ENCODE measurements around the gene SLC24A3.

DNA sequence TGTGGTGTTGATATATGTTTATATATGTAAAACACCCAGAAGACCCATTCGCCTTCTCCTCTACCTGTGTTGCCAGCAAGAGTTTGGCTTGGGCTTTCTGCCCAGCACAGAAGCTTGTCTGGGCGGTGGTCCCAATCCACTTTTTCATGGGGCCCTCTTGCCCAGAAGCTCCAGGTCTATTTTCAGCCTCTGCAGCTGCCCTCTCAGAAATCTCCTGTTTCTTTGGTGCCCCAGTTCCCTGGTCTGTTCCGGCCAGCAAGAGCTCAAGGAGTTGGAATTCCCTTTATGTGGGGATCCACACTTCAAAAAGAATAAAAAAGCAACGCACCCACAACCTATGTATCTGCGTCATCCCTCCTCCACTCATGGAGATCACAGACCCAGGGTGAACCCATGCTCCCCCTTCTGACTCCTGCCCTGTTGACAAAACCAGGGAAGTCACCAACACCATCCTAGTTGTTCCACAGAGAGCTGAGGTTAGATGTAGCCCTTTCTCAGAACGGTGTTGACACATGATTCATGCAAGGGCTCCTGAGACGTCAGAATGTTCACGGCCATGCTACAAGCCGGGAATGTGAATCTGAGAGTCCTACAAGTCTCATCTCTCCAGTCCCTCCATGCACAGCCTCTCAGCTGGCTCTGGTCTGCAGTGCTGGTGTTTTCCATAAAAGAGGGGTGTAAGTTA lies 388.8 kb downstream of the SLC24A3 start:
- TF ChIP-seq, protein P1, sequence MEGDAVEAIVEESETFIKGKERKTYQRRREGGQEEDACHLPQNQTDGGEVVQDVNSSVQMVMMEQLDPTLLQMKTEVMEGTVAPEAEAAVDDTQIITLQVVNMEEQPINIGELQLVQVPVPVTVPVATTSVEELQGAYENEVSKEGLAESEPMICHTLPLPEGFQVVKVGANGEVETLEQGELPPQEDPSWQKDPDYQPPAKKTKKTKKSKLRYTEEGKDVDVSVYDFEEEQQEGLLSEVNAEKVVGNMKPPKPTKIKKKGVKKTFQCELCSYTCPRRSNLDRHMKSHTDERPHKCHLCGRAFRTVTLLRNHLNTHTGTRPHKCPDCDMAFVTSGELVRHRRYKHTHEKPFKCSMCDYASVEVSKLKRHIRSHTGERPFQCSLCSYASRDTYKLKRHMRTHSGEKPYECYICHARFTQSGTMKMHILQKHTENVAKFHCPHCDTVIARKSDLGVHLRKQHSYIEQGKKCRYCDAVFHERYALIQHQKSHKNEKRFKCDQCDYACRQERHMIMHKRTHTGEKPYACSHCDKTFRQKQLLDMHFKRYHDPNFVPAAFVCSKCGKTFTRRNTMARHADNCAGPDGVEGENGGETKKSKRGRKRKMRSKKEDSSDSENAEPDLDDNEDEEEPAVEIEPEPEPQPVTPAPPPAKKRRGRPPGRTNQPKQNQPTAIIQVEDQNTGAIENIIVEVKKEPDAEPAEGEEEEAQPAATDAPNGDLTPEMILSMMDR (IDR thresholded peaks at IDR 0.05; ENCODE audit: insufficient read depth, low read depth, low read length), result no peak
- no peak for TF ChIP-seq EZH2 (IDR thresholded peaks at IDR 0.05; ENCODE audit: insufficient read depth, low read length)

All from astrocyte (in vitro differentiated cells and primary cell).